Endothelial cell of hepatic sinusoid (primary cell): ENCODE data around the gene FAM167B.

Experiments
- in situ Hi-C: cut with HindIII; loops from 2 replicates; pipeline ENCODE4 v1.10.0; 2017; ENCODE audit warnings: low sequenced_read_pairs

FAM167B gene

DNA sequence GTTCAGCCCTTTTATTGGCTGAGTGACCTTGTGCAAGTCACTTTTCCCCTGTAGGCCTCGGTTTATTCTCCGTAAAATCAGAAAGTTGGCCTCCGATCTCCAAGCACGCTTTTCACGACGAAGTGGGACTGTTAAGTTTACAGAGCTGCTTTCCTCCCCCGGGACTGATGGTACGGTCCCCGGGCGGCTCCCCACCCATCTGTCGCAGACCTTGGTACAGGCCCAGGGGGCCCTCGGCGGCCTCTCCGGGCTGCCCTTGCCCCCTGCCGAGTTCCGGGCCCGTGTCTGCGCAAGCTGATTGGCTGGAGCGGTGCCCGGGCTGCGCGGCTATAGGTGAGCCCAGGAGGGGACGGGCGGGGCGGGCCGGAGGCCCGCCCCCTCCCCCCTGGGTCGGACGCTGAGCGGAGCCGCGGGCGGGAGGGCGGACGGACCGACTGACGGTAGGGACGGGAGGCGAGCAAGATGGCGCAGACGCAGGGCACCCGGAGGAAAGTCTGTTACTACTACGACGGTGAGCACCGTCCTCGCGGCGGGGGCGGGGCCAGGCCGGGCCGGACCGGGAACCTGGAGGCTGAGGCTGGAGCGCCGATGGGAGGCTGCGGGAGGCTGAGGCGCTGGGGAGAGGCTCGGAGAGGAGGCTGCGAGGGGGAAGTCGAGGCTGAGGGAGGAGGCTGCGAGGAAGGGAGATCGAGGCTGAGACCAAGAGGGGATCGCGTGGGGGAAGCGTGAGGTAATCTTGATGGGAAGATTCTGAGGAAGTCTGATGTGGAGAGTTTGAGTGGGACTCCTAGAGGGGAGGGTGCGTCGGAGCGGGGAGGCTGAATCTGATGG, 44.9 kb downstream of the FAM167B start, which contains the start of gene HDAC1:
Gene HDAC1, plus strand, starts transcription at position 376 of the 831 bp plus-strand sequence. Its CDS starts 87 bp downstream, at position 463.
- in situ Hi-C loops: no loop called here

GRCh38 chr1:32298211-32298610, 51.2 kb downstream of the FAM167B start:
- in situ Hi-C loops: loop anchor here (5.0 kb wide), 1 partner anchor 46 kb away; the partner anchor contains the start of gene LCK
